ENCODE measurements around the gene RNASEH2A.
"Not testable (repeated sequence)": the region's sequence is repeated elsewhere in the genome, so short reads cannot be mapped to it uniquely, and the experiment has no call there.

Gene RNASEH2A

DNA sequence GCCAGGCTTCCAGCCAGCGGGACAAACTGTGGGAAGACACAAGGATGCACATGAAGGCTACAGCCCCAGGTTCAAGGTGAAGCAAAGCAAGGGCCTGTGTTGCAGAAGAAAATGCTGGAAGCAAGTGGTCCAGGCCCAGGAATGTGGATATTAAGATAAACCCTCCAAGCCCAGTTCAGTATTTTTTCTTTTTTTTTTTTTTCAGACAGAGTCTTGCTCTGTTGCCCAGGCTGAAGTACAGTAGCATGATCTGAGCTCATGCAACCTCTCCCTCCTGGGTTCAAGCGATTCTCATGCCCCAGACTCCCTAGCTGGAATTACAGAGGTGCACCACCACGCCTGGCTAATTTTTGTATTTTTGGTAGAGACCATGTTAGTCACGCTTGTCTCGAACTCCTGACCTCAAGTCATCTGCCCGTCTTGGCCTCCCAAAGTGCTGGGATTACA is 9.2 kb upstream of the RNASEH2A start:
- Histone ChIP-seq H3K27ac (ENCODE audit: insufficient read depth in 1 of 2, low read depth in 1 of 2, low read length in 2 of 2, poor library complexity in 1 of 2, severe bottlenecking in 2 of 2) (no peak overlapping the region), H3K36me3 (ENCODE audit: control insufficient read depth in 4 of 4, insufficient read depth in 4 of 4, low read length in 3 of 4) (peaks cover 0 to 13% (median 6%) of the 10 kb centered on the region in 4 experiments), H3K9me3 (ENCODE audit: control extremely low read depth in 1 of 5, control insufficient read depth in 4 of 5, insufficient read depth in 2 of 5, low read depth in 1 of 5, low read length in 4 of 5) (no peaks in the 10 kb centered on the region), H3K27me3 (replicated peaks in 2 of 5; ENCODE audit: control insufficient read depth in 4 of 5, insufficient read depth in 5 of 5, low read length in 4 of 5) (no peaks in the 10 kb centered on the region), H3K4me1 (ENCODE audit: control extremely low read depth in 1 of 4, control insufficient read depth in 4 of 4, insufficient read depth in 4 of 4, low read length in 3 of 4) (peaks cover 2 to 45% (median 41%) of the 10 kb centered on the region in 4 experiments), H3K4me3 (ENCODE audit: control insufficient read depth in 1 of 7, extremely low read depth in 1 of 7, insufficient read depth in 4 of 7, low read depth in 2 of 7, low read length in 6 of 7) (no peak overlapping the region)
- 94% methylated on average over 6 of the region's 6 CpGs for WGBS (ENCODE audit: insufficient coverage)
- no peak for DNase-seq
- ChIA-PET POLR2A (interaction anchor here (12.0 kb wide), 1 partner anchor 21 kb away, joined by 198 read pairs; the partner anchor contains the start of gene HOOK2), CTCF (interaction anchor here (0.6 to 15.3 kb wide), 10 partner anchors 9 to 1594 kb away, joined by 3 to 612 read pairs (median 6); partner anchors contain the start of genes GET3 and HOOK2)

DNA sequence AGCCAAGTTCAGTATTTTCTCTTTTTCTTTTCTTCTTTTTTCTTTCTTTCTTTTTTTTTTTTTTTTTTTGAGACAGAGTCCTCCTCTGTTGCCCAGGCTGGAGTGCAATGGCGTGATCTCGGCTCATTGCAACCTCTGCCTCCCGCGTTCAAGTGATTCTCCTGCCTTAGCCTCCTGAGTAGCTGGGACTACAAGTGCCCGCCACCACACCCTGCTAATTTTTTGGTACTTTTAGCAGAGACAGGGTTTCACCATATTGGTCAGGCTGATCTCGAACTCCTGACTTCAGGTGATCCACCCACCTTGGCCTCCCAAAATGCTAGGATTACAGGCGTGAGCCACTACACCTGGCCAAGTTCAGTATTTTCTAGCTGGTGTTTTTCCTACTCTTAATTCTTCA is 8.8 kb upstream of the RNASEH2A start:
- DNase-seq; H3K27ac ChIP-seq (ENCODE audit: insufficient read depth in 1 of 2, low read depth in 1 of 2, low read length in 2 of 2, poor library complexity in 1 of 2, severe bottlenecking in 2 of 2); H3K9me3 ChIP-seq (ENCODE audit: control extremely low read depth in 1 of 5, control insufficient read depth in 4 of 5, insufficient read depth in 2 of 5, low read depth in 1 of 5, low read length in 4 of 5); H3K27me3 ChIP-seq (replicated peaks in 2 of 5; ENCODE audit: control insufficient read depth in 4 of 5, insufficient read depth in 5 of 5, low read length in 4 of 5); H3K4me3 ChIP-seq (ENCODE audit: control insufficient read depth in 1 of 7, extremely low read depth in 1 of 7, insufficient read depth in 4 of 7, low read depth in 2 of 7, low read length in 6 of 7); POLR2A ChIA-PET: not testable (repeated sequence)
- Histone ChIP-seq H3K36me3 (ENCODE audit: control insufficient read depth in 4 of 4, insufficient read depth in 4 of 4, low read length in 3 of 4) (peaks cover 0 to 13% (median 6%) of the 10 kb centered on the region in 4 experiments), H3K4me1 (ENCODE audit: control extremely low read depth in 1 of 4, control insufficient read depth in 4 of 4, insufficient read depth in 4 of 4, low read length in 3 of 4) (peaks cover 2 to 47% (median 45%) of the 10 kb centered on the region in 4 experiments)
- CTCF ChIA-PET, result interaction anchor here (0.6 to 15.3 kb wide), 6 partner anchors 10 to 1594 kb away, joined by 3 to 612 read pairs (median 6); partner anchors contain the start of gene HOOK2
- 100% methylated on average over 2 of the region's 7 CpGs for WGBS (ENCODE audit: insufficient coverage)

DNA sequence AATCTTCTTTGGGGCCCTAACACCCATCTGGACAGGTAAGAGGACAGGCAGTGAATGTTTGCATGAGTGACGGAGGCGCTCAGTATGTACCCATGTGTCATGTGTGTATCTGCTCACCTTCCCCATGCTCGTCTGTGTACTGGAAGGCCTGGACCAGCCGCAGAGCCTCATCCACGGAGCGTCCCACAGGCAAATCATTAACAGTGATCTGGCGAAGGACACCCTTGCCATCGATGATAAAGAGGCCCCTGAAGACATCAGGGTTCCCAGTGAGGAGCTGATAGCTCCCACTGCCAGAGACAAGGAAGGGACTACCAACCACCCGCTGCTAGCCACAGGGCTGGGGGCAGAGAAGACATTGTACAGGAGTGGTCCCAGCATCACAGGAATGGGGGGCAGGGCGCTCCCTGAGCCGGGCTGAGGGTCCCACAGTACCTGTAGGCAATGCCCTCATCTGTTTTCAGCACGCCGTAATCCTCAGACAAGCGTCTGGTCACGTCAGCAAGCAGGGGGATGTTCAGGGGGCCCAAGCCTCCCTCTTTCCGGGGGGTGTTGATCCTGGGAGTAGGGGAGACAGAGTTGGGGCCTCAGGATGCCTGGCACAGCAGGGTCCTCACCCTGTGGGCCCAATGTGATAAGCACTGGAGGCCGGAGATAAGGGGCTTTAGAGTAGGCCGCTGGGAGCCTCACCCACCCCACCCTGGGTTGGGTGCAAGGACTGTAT is 6.5 kb upstream of the RNASEH2A start:
- CTCF ChIA-PET, result interaction anchor here (0.9 to 15.3 kb wide), 5 partner anchors 31 to 78 kb away, joined by 3 to 612 read pairs (median 5); partner anchors contain the start of genes HOOK2 and TRIR
- Histone ChIP-seq H3K9me3 (ENCODE audit: control extremely low read depth in 1 of 5, control insufficient read depth in 4 of 5, insufficient read depth in 2 of 5, low read depth in 1 of 5, low read length in 4 of 5) (no peaks in the 10 kb centered on the region), H3K36me3 (ENCODE audit: control insufficient read depth in 4 of 4, insufficient read depth in 4 of 4, low read length in 3 of 4) (peaks cover 0 to 13% (median 6%) of the 10 kb centered on the region in 4 experiments), H3K4me1 (ENCODE audit: control extremely low read depth in 1 of 4, control insufficient read depth in 4 of 4, insufficient read depth in 4 of 4, low read length in 3 of 4) (peaks cover 0 to 35% (median 32%) of the 10 kb centered on the region in 4 experiments), H3K27me3 (replicated peaks in 2 of 5; ENCODE audit: control insufficient read depth in 4 of 5, insufficient read depth in 5 of 5, low read length in 4 of 5) (peaks cover 0 to 3% (median 0%) of the 10 kb centered on the region in 5 experiments), H3K27ac (ENCODE audit: insufficient read depth in 1 of 2, low read depth in 1 of 2, low read length in 2 of 2, poor library complexity in 1 of 2, severe bottlenecking in 2 of 2) (no peak overlapping the region), H3K4me3 (ENCODE audit: control insufficient read depth in 1 of 7, extremely low read depth in 1 of 7, insufficient read depth in 4 of 7, low read depth in 2 of 7, low read length in 6 of 7) (peak overlapping the region in 1 of 7 experiments; percentile 97)
- POLR2A ChIA-PET, result no interaction called here
- 93% methylated on average over 11 of the region's 18 CpGs for WGBS (ENCODE audit: insufficient coverage)
- DNase-seq, result no peak

DNA sequence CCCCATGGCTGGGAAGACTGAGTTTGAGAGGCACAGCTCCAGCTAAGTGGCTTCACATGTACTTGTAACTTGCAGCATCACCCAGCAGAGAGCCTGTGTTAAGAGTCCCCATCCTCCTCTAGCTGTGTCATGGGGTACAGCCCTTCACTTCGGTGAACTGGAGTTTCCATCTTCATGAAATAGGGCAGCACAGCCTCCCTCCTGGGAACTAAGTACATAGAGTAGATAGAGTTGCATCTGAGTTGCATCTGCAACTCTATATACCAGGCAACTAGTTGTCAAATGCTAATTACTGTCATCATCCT is 6.0 kb upstream of the RNASEH2A start:
- WGBS (ENCODE audit: insufficient coverage), result 80% methylated on average over 1 of the region's 1 CpG
- Histone ChIP-seq H3K27ac (ENCODE audit: insufficient read depth in 1 of 2, low read depth in 1 of 2, low read length in 2 of 2, poor library complexity in 1 of 2, severe bottlenecking in 2 of 2) (no peak overlapping the region), H3K27me3 (replicated peaks in 2 of 5; ENCODE audit: control insufficient read depth in 4 of 5, insufficient read depth in 5 of 5, low read length in 4 of 5) (peaks cover 0 to 3% (median 0%) of the 10 kb centered on the region in 5 experiments), H3K36me3 (ENCODE audit: control insufficient read depth in 4 of 4, insufficient read depth in 4 of 4, low read length in 3 of 4) (peaks cover 0 to 13% (median 6%) of the 10 kb centered on the region in 4 experiments), H3K4me3 (ENCODE audit: control insufficient read depth in 1 of 7, extremely low read depth in 1 of 7, insufficient read depth in 4 of 7, low read depth in 2 of 7, low read length in 6 of 7) (peak overlapping the region in 3 of 7 experiments; percentile 81 to 97 (median 87)), H3K9me3 (ENCODE audit: control extremely low read depth in 1 of 5, control insufficient read depth in 4 of 5, insufficient read depth in 2 of 5, low read depth in 1 of 5, low read length in 4 of 5) (no peaks in the 10 kb centered on the region), H3K4me1 (ENCODE audit: control extremely low read depth in 1 of 4, control insufficient read depth in 4 of 4, insufficient read depth in 4 of 4, low read length in 3 of 4) (peaks cover 0 to 35% (median 32%) of the 10 kb centered on the region in 4 experiments)
- CTCF ChIA-PET, result interaction anchor here (1.4 to 15.3 kb wide), 3 partner anchors 31 to 68 kb away, joined by 4 to 612 read pairs (median 12); partner anchors contain the start of gene HOOK2
- no peak for DNase-seq
- POLR2A ChIA-PET, result no interaction called here

DNA sequence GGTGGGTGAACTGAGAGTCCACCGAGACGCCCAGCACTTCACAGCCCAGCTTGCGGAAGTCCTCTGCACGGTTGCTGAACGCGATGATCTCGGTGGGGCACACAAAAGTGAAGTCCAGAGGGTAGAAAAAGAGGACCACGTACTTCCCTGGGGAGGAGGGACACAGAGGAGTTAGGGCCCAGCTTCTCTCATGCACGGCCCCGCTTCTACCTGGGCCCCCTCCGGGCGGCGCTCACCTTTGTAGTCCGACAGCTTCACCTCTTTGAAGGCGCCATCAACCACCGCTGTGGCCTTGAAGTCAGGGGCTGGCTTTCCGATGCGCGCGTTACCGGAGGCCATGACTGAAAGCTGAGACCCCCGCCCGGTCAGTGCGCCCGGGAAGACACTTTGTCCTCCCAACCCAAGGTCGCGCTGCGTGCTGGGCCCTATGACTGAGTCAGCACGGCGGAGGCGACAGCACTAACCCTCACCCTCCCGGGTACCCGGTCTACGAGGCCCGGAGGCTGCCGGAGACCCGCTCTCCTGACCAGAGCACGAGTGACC is 5.4 kb upstream of the RNASEH2A start:
- ChIA-PET POLR2A (interaction anchor here (1.2 to 1.5 kb wide), 2 partner anchors 8 to 23 kb away, joined by 5 to 8 read pairs; no protein-coding TSS in a partner anchor), CTCF (interaction anchor here (3.5 to 15.3 kb wide), 2 partner anchors 32 to 46 kb away, joined by 12 to 612 read pairs; partner anchors contain the start of gene HOOK2)
- peak overlapping the region; percentile 65 to 97 (median 83) for H3K4me3 ChIP-seq (ENCODE audit: control insufficient read depth in 1 of 7, extremely low read depth in 1 of 7, insufficient read depth in 4 of 7, low read depth in 2 of 7, low read length in 6 of 7)
- H3K9me3 ChIP-seq (ENCODE audit: control extremely low read depth in 1 of 5, control insufficient read depth in 4 of 5, insufficient read depth in 2 of 5, low read depth in 1 of 5, low read length in 4 of 5), result no peaks in the 10 kb centered on the region
- peaks cover 0 to 13% (median 6%) of the 10 kb centered on the region in 4 experiments for H3K36me3 ChIP-seq (ENCODE audit: control insufficient read depth in 4 of 4, insufficient read depth in 4 of 4, low read length in 3 of 4)
- H3K27ac ChIP-seq (ENCODE audit: insufficient read depth in 1 of 2, low read depth in 1 of 2, low read length in 2 of 2, poor library complexity in 1 of 2, severe bottlenecking in 2 of 2), result peak overlapping the region in 1 of 2 experiments; percentile 74
- H3K4me1 ChIP-seq (ENCODE audit: control extremely low read depth in 1 of 4, control insufficient read depth in 4 of 4, insufficient read depth in 4 of 4, low read length in 3 of 4), result peaks cover 0 to 35% (median 29%) of the 10 kb centered on the region in 4 experiments
- 16% methylated on average over 36 of the region's 38 CpGs for WGBS (ENCODE audit: insufficient coverage)
- peaks cover 0 to 3% (median 0%) of the 10 kb centered on the region in 5 experiments for H3K27me3 ChIP-seq (replicated peaks in 2 of 5; ENCODE audit: control insufficient read depth in 4 of 5, insufficient read depth in 5 of 5, low read length in 4 of 5)
- peak in 1 of 3 donors; percentile 17 for DNase-seq

GRCh38 chr19:12801466-12802266 is 4.7 kb upstream of the RNASEH2A start, which contains the start of the genes PRDX2 and THSD8:
PRDX2 (minus strand) TSS chr19:12801800; CDS start chr19:12801261, 539 bp downstream.
THSD8 (plus strand) TSS chr19:12802069; CDS start chr19:12802072, 3 bp downstream.
- peaks cover 0 to 33% (median 29%) of the 10 kb centered on the region in 4 experiments for H3K4me1 ChIP-seq (ENCODE audit: control extremely low read depth in 1 of 4, control insufficient read depth in 4 of 4, insufficient read depth in 4 of 4, low read length in 3 of 4)
- peaks cover 0 to 13% (median 6%) of the 10 kb centered on the region in 4 experiments for H3K36me3 ChIP-seq (ENCODE audit: control insufficient read depth in 4 of 4, insufficient read depth in 4 of 4, low read length in 3 of 4)
- H3K27ac ChIP-seq (ENCODE audit: insufficient read depth in 1 of 2, low read depth in 1 of 2, low read length in 2 of 2, poor library complexity in 1 of 2, severe bottlenecking in 2 of 2), result peak within 1 kb of the TSS in 1 of 2 experiments; percentile 74
- peaks cover 0 to 3% (median 0%) of the 10 kb centered on the region in 5 experiments for H3K27me3 ChIP-seq (replicated peaks in 2 of 5; ENCODE audit: control insufficient read depth in 4 of 5, insufficient read depth in 5 of 5, low read length in 4 of 5)
- H3K4me3 ChIP-seq (ENCODE audit: control insufficient read depth in 1 of 7, extremely low read depth in 1 of 7, insufficient read depth in 4 of 7, low read depth in 2 of 7, low read length in 6 of 7), result peak within 1 kb of the TSS; percentile 65 to 97 (median 83)
- ChIA-PET CTCF (interaction anchor here (0.7 to 15.3 kb wide), 6 partner anchors 21 to 48 kb away, joined by 3 to 612 read pairs (median 4); partner anchors contain the start of gene HOOK2), POLR2A (interaction anchor here (0.5 to 1.5 kb wide), 3 partner anchors 8 to 24 kb away, joined by 3 to 8 read pairs (median 5); no protein-coding TSS in a partner anchor)
- H3K9me3 ChIP-seq (ENCODE audit: control extremely low read depth in 1 of 5, control insufficient read depth in 4 of 5, insufficient read depth in 2 of 5, low read depth in 1 of 5, low read length in 4 of 5), result no peaks in the 10 kb centered on the region
- under 1% methylated on average over 76 of the region's 78 CpGs for WGBS (ENCODE audit: insufficient coverage)
- DNase-seq, result peak in 2 of 3 donors; percentile 86 to 88
